Raji (cell line): ENCODE data around the gene REC8.

Experiments
- POLR2A ChIP-seq: IDR thresholded peaks from 2 replicates; pipeline ENCODE4 v1.6.1; 2011; ENCODE audit warnings: low read depth, low read length, control low read depth; ENCODE audit not compliant: insufficient read depth

REC8 gene

GRCh38 chr14:24219080-24219479, 47.2 kb downstream of the REC8 start:
- TF ChIP-seq POLR2A = no peak

GRCh38 chr14:24219521-24219920, 47.6 kb downstream of the REC8 start:
- TF ChIP-seq POLR2A = no peak

- TF ChIP-seq POLR2A = no peak
Observed at GRCh38 chr14:24224618-24225071, 52.8 kb downstream of the REC8 start.

GRCh38 chr14:24226473-24226872, 54.6 kb downstream of the REC8 start:
- TF ChIP-seq POLR2A = no peak

- no peak for TF ChIP-seq POLR2A
Observed at GRCh38 chr14:24228902-24229301, 57.0 kb downstream of the REC8 start.
